Progenitor cell of endocrine pancreas (in vitro differentiated cells): Measurements from ENCODE around the gene DOCK4. TPM values are rescaled to one million over a fixed set of nuclear protein-coding genes. Genes with fewer than 3 reads are reported as not detected.

ENCODE experiments used
- DNase-seq: peaks from one replicate; pipeline ENCODE4 v3.0.0; 2021; ENCODE audit warnings: low spot score; ENCODE audit not compliant: unreplicated experiment
- H3K27ac Mint-ChIP-seq: 2 replicates; pipeline ENCODE4 v1.8.0; 2021; ENCODE audit warnings: mild to moderate bottlenecking, moderate library complexity, mixed read lengths
- H3K27me3 Mint-ChIP-seq: 2 replicates; pipeline ENCODE4 v1.8.0; 2021; ENCODE audit warnings: mixed read lengths
- H3K36me3 Mint-ChIP-seq: 2 replicates; pipeline ENCODE4 v1.8.0; 2022; ENCODE audit warnings: mixed read lengths; ENCODE audit not compliant: insufficient read depth
- H3K4me1 Mint-ChIP-seq: 2 replicates; pipeline ENCODE4 v1.8.0; 2021; ENCODE audit warnings: low read depth, mixed read lengths
- H3K4me3 Mint-ChIP-seq: 2 replicates; pipeline ENCODE4 v1.8.0; 2021; ENCODE audit warnings: low read depth, mild to moderate bottlenecking, moderate library complexity, mixed read lengths
- H3K9me3 Mint-ChIP-seq: 2 replicates; pipeline ENCODE4 v1.8.0; 2021; ENCODE audit warnings: low read depth, mixed read lengths
- CTCF ChIP-seq: fragments of 200-600 bp; sonication (generic); IDR thresholded peaks from one replicate; pipeline ENCODE4 v1.5.0; 2021; ENCODE audit warnings: antibody characterized with exemption, mild to moderate bottlenecking; ENCODE audit not compliant: unreplicated experiment
- total RNA-seq: library from RNA; stranded (reverse); gene quantifications from 2 replicates; pipeline ENCODE4 v1.2.1, GENCODE V29; 2021

The DOCK4 gene
- total RNA-seq, 1 donor from 2014 or later, result 28.8 TPM

GRCh38 chr7:111682588-111683340 is 523.4 kb downstream of the DOCK4 start:
- no peaks in the 10 kb centered on the region for H3K36me3 Mint-ChIP-seq
- peaks cover 3% of the 10 kb centered on the region for H3K27me3 Mint-ChIP-seq
- no peak overlapping the region for H3K4me3 Mint-ChIP-seq
- TF ChIP-seq CTCF, result no peak
- no peak for DNase-seq
- H3K9me3 Mint-ChIP-seq, result no peaks in the 10 kb centered on the region
- no peak overlapping the region for H3K27ac Mint-ChIP-seq
- H3K4me1 Mint-ChIP-seq, result peaks cover 5% of the 10 kb centered on the region

GRCh38 chr7:111681242-111681641 is 525.0 kb downstream of the DOCK4 start:
- Mint-ChIP-seq H3K9me3 (no peaks in the 10 kb centered on the region), H3K27ac (no peak overlapping the region), H3K4me3 (no peak overlapping the region)

GRCh38 chr7:111678986-111679385 is 527.2 kb downstream of the DOCK4 start:
- Mint-ChIP-seq H3K27ac (no peak overlapping the region), H3K4me1 (peaks cover 5% of the 10 kb centered on the region), H3K9me3 (no peaks in the 10 kb centered on the region), H3K36me3 (no peaks in the 10 kb centered on the region), H3K4me3 (no peak overlapping the region), H3K27me3 (peaks cover 4% of the 10 kb centered on the region)
- no peak for DNase-seq
- no peak for TF ChIP-seq CTCF

More at GRCh38 chr7:111681242-111681641, 525.0 kb downstream of the DOCK4 start:
- H3K27me3 Mint-ChIP-seq, result peaks cover 4% of the 10 kb centered on the region
- H3K36me3 Mint-ChIP-seq, result no peaks in the 10 kb centered on the region
- DNase-seq, result no peak
- TF ChIP-seq CTCF, result no peak
- H3K4me1 Mint-ChIP-seq, result peaks cover 5% of the 10 kb centered on the region

DNA sequence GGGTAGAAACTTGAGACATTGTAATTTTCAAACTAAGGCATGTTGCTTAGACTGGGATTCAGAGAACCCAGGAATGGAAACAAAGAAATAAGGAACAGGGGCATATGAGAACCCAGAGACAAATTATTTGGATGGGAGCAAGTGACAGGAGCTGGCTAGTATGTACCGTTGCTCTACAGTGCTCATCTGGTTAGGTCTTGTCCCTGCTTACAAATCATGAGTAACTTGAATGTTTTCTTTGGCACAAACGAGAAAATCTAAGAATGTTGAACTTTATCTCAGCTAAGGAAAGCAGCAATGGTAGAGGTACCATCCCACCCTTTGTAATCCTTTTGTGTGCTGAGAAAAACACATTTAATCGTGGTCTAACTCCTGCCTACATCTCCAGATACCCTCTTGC is 527.9 kb downstream of the DOCK4 start:
- no peaks in the 10 kb centered on the region for H3K36me3 Mint-ChIP-seq
- H3K9me3 Mint-ChIP-seq, result no peaks in the 10 kb centered on the region
- TF ChIP-seq CTCF, result no peak
- H3K27ac Mint-ChIP-seq, result peak overlapping the region; percentile 58
- peaks cover 8% of the 10 kb centered on the region for H3K27me3 Mint-ChIP-seq
- no peak overlapping the region for H3K4me3 Mint-ChIP-seq
- H3K4me1 Mint-ChIP-seq, result peaks cover 5% of the 10 kb centered on the region
- no peak for DNase-seq

DNA sequence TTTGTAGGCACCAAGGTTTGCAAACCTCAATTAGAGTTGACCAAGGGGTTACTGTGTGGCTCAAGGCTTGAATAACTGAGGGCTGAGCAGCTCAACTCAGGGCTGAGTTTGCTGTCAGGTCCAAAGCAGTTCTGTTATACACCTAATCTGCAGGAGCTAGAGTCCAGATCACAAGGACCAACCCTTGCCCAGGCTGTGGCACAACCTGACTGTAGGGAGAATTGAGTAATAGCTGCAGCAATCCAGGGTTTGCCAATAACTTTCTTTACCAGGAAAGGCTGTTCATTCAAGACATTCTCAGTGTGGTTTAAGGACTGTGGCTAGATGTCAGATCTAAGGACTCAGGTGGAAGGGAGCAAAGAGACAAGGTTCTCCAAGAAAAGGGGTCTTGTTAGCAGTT is 528.4 kb downstream of the DOCK4 start:
- no peaks in the 10 kb centered on the region for H3K9me3 Mint-ChIP-seq
- TF ChIP-seq CTCF, result no peak
- peaks cover 5% of the 10 kb centered on the region for H3K4me1 Mint-ChIP-seq
- H3K27me3 Mint-ChIP-seq, result peaks cover 8% of the 10 kb centered on the region
- H3K36me3 Mint-ChIP-seq, result no peaks in the 10 kb centered on the region
- DNase-seq, result no peak
- H3K27ac Mint-ChIP-seq, result no peak overlapping the region
- no peak overlapping the region for H3K4me3 Mint-ChIP-seq
